Measurements from ENCODE around the gene CCDC107. TPM values are rescaled to one million over a fixed set of nuclear protein-coding genes. Genes with fewer than 3 reads are reported as not detected.

Gene CCDC107
- total RNA-seq, 2 donors from 2014 or later, result 38.5 to 64.3 TPM

GRCh38 chr9:35695943-35696401 lies 37.9 kb downstream of the CCDC107 start:
- DNase-seq (ENCODE audit: low spot score), result no peak
- peaks cover 53% of the 10 kb centered on the region for H3K36me3 ChIP-seq
- no peak overlapping the region for H3K4me3 ChIP-seq
- H3K27me3 ChIP-seq, result no peaks in the 10 kb centered on the region
- TF ChIP-seq CTCF (IDR thresholded peaks at IDR 0.05), result no peak
- H3K27ac ChIP-seq, result peak overlapping the region; percentile 23 to 58
- peaks cover 0 to 25% of the 10 kb centered on the region in 2 donors for H3K4me1 ChIP-seq
- H3K9me3 ChIP-seq, result no peaks in the 10 kb centered on the region

- Histone ChIP-seq H3K27ac (peak overlapping the region; percentile 23 to 58), H3K9me3 (no peaks in the 10 kb centered on the region), H3K4me3 (no peak overlapping the region), H3K27me3 (no peaks in the 10 kb centered on the region), H3K4me1 (peaks cover 0 to 23% of the 10 kb centered on the region in 2 donors), H3K36me3 (peaks cover 60% of the 10 kb centered on the region)
- peak; percentile 77 to 92 for TF ChIP-seq CTCF (IDR thresholded peaks at IDR 0.05)
- DNase-seq (ENCODE audit: low spot score), result peak; percentile 75
These were observed 38.6 kb downstream of the CCDC107 start for GRCh38 chr9:35696520-35697215.

- H3K4me1 ChIP-seq, result peaks cover 0 to 23% of the 10 kb centered on the region in 2 donors
- peak overlapping the region; percentile 9 to 30 for H3K27ac ChIP-seq
- H3K9me3 ChIP-seq, result no peaks in the 10 kb centered on the region
- H3K27me3 ChIP-seq, result no peaks in the 10 kb centered on the region
- peaks cover 68% of the 10 kb centered on the region for H3K36me3 ChIP-seq
- DNase-seq (ENCODE audit: low spot score), result no peak
- TF ChIP-seq CTCF (IDR thresholded peaks at IDR 0.05), result no peak
- no peak overlapping the region for H3K4me3 ChIP-seq
These were observed 39.4 kb downstream of the CCDC107 start for GRCh38 chr9:35697486-35697885.

GRCh38 chr9:35698231-35698630 lies 40.1 kb downstream of the CCDC107 start:
- no peak for DNase-seq (ENCODE audit: low spot score)
- peaks cover 0 to 23% of the 10 kb centered on the region in 2 donors for H3K4me1 ChIP-seq
- H3K27ac ChIP-seq, result no peak overlapping the region
- no peak overlapping the region for H3K4me3 ChIP-seq
- TF ChIP-seq CTCF (IDR thresholded peaks at IDR 0.05), result no peak
- no peaks in the 10 kb centered on the region for H3K27me3 ChIP-seq
- peaks cover 76% of the 10 kb centered on the region for H3K36me3 ChIP-seq
- H3K9me3 ChIP-seq, result no peaks in the 10 kb centered on the region

- H3K4me1 ChIP-seq, result peaks cover 0 to 27% of the 10 kb centered on the region in 2 donors
- no peak for DNase-seq (ENCODE audit: low spot score)
These were observed 41.9 kb downstream of the CCDC107 start for GRCh38 chr9:35700031-35700430.

More at GRCh38 chr9:35700031-35700430, 41.9 kb downstream of the CCDC107 start:
- Histone ChIP-seq H3K27ac (peak overlapping the region; percentile 51 to 64), H3K36me3 (peaks cover 94% of the 10 kb centered on the region), H3K9me3 (no peaks in the 10 kb centered on the region), H3K4me3 (no peak overlapping the region), H3K27me3 (no peaks in the 10 kb centered on the region)
- no peak for TF ChIP-seq CTCF (IDR thresholded peaks at IDR 0.05)

Data from right atrium auricular region (tissue), 2 donors.